ENCODE measurements around the gene MED4.
"Not testable (repeated sequence)": the region's sequence is repeated elsewhere in the genome, so short reads cannot be mapped to it uniquely, and the experiment has no call there.

Gene MED4

DNA sequence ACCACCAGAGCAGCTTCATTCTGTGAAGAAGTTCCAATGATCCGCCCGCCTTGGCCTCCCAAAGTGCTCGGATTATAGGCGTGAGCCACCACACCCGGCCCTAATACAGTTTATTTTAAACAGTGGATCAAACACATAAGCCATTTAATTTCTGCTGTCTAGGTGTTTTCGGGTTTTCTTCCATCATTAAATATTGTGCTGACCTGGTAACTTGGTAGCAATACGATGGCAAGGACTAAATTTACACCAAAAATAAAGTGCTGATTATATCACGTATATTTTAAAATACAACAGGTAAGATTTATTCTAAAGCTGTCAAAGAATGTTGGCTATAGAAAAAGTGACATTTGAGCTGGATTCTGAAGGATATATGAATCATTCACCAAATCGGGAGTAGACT is 1.3 kb downstream of the MED4 start:
- DNase-seq = no peak

- DNase-seq = no peak
These were observed 8.6 kb downstream of the MED4 start for GRCh38 chr13:48086272-48086671.

DNA sequence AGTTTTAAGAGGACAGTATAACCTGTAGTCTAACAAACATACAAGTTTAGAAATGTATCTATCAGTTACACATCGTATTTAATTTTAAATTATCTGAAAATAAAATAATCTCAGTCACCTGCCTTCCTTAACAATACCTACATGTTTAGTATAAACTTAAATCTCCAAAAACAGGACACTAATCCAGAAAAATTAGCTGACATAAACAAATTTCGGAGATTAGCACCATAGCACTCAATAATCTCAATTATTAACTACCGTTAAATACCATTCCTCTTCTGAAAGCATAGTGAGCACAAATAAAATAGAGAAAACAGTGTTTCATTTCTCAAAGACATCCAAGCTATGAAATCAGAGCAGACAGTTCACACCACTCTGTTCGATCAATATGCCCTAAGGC is 13.2 kb downstream of the MED4 start:
- no peak for DNase-seq

DNA sequence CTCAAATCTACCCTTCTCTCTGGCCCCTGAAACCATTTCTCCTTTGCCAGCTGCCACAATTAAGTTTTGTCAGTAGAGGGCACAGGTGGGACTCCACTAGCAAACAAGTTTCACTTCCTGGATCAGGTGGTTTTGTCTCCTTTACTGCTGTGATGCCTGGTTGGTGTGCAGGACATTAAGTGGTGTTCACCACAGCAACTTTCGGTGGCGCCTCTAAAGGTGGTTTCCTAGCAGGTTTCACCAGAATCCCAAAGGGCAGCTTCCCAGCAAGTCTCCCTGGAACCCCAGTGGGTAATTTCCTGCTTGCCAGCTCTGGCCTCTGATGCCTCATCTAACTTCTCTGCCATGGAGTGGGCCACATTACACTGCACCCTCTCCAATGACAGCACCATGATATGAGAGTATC is 16.6 kb downstream of the MED4 start:
- DNase-seq = no peak

GRCh38 chr13:48074006-48074405 is 20.9 kb downstream of the MED4 start:
- DNase-seq = no peak

DNA sequence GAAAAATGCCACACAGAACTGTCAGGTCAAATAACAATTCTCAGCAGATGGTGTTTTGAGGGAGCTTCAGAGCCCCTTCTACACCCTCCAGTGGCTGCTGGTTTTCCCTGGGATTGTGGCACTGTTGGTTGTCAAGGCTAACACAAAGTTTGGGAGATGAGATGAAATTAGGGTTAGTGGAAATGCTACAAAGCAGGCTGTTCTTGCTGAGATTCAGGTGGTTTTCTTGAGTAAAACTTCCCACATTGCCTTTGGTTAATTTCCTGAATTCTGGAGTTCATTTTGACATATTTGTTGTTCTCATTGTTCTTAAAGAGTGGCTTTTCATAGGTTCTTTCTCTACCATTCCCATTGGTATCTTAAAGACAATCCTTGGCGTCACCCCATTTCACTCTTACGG is 22.1 kb downstream of the MED4 start:
- no peak for DNase-seq

DNA sequence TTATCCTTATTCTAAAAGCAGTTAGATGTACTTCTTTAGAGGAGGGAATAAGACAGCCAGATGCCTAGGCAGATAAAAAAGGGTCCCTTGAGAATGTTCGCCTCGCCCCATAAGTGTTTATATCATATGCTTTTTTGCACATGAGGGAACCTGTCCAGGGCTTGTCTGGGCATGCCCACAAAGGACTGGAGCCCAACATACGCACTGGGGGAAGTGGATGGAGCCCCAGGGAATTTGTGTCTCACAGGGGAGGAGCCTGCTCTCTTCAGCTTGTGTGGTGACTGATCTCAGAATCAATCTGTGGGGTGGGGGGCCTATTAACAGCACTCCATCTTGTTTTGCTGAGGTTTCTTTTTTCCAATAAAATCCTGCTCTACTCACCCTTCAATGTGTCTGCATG is 22.6 kb downstream of the MED4 start:
- no peak for DNase-seq

GRCh38 chr13:48070942-48071341 is 24.0 kb downstream of the MED4 start:
- no peak for DNase-seq

- DNase-seq = no peak
These were observed 25.3 kb downstream of the MED4 start for GRCh38 chr13:48069573-48069972.

- DNase-seq = no peak
These were observed 26.0 kb downstream of the MED4 start for GRCh38 chr13:48068952-48069351.

DNA sequence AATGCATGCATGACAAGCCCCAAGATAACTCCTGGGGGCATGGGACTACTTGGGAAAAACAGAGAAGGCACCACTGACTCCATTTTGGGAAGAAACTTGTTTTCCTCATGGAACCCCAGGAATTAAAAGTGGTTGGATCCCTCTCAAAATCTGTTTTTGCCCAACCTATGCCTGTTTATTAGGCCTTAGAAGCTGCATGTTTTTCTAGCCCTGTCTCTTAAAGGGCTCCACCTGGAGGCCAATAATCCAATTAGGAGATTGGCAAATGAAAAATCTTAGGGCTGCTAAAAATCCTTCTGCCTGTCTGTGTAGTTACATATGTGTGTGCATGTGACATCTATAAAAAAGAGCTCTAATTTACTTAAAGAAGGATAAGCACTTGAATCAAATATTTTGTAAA is 26.9 kb downstream of the MED4 start:
- no peak for DNase-seq

DNA sequence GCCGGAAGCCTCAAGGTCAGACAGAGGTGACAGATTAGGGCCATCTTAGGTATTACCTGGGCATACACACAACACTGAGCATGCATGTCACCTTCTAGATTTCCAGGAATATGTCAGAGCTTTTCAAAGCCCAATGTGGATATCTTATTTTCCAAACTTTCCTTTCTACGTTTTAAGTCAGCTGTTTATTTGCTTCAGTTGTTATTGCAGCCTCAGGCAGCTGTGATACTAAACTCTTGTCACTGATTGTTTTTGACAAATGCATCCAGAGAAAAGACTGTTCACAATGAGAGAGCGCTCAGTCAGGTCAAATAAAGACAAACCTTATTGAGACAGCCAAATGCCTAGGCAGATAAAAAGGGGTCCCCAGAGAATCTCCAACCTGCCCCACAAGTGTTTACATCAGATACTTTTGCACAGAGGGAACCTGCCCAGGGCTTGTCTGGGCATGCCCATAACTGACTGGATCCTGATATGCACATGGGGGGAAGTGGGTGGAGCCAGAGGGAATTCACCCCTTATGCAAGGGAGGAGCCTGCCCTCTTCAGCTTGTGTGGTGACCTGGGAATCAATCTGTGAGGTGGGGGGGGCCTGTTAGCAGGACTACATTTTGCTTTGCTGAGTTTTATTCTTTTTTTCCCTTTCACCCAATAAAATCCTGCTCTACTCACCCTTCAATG is 28.5 kb downstream of the MED4 start:
- no peak for DNase-seq

GRCh38 chr13:48059951-48060350 is 35.0 kb downstream of the MED4 start:
- DNase-seq = not testable (repeated sequence)

GRCh38 chr13:48058536-48058935 is 36.4 kb downstream of the MED4 start:
- DNase-seq = not testable (repeated sequence)

DNA sequence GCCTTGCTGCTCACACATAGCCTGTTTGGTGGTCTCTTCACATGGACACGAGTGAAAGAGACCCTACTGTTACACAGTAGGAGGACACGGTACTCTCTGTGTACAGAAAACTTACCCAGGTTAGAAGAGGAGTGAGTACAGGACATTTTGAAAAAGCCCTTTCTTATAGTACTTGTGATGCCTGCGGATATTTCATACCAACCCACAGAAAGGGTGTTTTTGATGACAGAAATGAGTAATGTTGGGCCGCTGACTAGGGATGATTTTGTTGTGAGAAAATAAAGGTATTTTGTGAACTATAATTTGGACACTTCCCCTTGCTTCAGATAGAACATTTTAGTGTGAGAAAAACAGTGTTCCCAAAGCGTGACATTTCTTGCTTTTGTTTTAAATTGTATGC is 39.2 kb downstream of the MED4 start:
- no peak for DNase-seq

DNA sequence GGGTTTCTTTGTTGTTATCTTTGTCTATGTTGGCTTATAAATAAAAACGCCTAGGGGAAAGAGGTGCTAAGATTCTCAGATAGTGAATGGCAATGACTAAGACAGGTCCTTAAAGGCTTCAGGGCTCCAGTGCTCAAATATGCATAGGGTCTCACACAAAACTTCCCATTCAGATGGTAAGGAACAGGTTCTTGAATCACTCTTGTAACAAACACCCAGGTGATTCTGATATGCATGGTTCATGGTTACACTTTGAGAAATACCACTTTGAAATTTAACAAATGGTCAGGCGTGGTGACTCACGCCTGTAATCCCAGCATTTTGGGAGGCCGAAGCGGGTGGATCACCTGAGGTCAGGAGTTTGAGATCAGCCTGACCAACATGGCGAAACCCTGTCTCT is 40.3 kb downstream of the MED4 start:
- no peak for DNase-seq

DNA sequence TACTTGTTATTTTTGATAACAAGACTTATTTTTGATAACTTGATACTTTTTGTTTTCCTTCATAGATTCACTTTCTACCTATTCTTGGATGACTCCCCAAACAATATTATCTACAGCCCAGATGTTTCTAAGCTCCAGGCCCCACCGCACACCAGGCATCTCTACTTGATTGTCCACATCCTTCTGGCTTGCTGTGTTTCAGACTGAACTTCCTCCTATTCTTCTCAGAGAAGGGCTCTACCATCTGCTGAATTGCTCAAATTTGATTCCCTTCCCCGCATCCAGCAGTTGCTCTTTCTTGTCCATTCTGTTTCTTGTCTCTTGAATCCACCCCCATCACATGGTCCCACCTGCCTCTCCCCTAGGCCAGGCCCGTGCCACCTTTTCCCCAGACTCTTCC is 44.4 kb downstream of the MED4 start:
- no peak for DNase-seq

- no peak for DNase-seq
These were observed 51.0 kb downstream of the MED4 start for GRCh38 chr13:48043789-48044503.

DNA sequence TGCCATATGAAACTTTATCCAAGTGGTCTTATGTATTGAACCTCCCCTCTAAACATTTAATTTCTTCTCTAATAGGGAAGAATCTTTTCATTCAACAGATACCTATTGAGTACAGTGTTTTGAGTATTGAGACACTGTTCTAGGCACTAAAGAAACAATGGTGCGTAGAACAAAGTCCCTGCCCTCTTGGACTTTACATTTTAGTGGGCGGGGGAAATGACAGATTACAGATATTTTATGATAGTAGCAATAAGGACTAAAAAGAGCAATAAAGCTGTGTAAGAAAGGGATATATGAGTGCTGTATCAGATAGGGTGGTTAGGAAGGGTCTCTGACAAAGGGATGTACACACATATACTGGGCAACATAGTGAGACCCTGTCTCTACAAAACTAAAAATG is 52.0 kb downstream of the MED4 start:
- DNase-seq = no peak

DNA sequence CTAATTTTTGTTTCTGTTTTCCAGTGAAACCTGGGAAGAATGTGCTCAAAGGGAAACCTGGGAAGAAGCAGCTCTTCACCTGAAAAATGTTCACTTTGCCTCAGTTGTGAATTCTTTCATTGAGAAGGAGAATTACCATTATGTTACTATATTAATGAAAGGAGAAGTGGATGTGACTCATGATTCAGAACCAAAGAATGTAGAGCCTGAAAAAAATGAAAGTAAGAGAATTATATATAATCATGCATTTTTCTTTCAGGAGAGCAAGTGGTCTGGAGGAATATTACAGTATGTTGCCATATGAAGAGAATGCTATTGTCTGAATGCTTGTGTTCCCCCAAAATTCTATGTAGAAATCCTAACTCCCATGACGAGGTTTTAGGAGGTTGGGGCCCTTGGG is 54.0 kb downstream of the MED4 start:
- no peak for DNase-seq

GRCh38 chr13:48040049-48040448 is 54.9 kb downstream of the MED4 start:
- no peak for DNase-seq

DNA sequence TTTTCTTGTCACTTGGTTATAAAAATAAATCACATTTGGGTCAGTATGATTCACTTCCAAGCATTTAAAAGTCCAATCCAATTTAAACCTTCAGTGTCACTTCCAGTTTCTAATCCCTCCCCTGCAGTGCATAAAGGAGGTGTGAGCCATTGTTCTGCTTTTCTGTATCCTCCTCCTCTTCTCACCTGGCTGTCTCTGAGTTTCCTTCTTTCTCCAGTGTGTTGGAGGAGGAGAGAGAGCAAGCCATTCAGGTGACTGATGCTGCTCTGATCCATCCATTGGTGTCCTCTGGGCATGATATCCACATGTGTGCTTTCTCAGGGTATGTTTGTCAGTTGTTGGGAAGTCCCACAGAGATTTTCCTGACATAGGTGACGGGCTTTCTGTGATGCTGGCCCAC is 56.1 kb downstream of the MED4 start:
- no peak for DNase-seq

DNA sequence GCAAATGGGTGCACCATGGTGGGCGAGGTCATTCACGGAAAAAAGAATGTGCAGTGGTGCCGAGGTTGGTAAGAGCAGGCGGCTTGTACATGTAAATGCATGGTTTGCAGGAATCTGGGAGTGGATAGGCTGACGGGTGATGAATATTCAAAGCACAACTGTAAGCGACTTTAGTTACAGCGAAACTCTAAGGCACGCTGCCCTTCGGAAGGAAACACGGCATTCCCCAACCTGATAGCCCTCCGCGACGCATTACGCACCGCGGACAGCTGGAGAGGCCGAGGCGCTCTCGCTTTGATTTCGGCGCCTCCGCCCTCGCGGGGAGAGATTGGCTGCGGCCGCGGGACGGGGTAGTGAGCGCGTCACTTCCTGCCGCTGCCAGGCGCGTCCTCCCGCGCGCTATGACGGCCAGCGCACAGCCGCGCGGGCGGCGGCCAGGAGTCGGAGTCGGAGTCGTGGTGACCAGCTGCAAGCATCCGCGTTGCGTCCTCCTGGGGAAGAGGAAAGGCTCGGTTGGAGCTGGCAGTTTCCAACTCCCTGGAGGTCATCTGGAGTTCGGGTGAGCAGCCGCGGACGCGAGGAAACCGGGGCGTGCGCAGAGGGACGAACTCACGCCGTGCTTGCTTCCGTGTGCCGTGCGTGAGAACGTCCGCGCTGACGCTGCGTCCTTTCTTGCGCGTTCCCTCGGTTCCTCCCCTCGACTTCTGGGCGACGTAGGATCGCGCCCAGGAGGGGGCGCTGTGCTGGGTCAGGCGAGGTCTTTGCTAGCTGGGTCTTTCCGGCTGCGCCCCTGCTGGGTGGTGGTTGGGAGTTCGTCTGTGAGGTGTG is 57.3 kb downstream of the MED4 start, which contains the start of gene NUDT15:
TSS of gene NUDT15 (plus strand) at position 381 of the 828 bp plus-strand sequence. CDS start at position 402, 21 bp downstream.
- DNase-seq = peak; percentile 37

- DNase-seq = no peak
These were observed 65.0 kb downstream of the MED4 start for GRCh38 chr13:48029859-48030258.
